ENCODE data around the gene FSD1L. TPM values are rescaled to one million over a fixed set of nuclear protein-coding genes. Genes with fewer than 3 reads are reported as not detected.

FSD1L gene
- total and polyA plus RNA-seq, 2 of the 13 experiments (the other 11 are each of a cell fraction or from before 2014, with no cell fraction given) = 4.1 to 5.1 TPM

GRCh38 chr9:105414947-105415661 is 32.7 kb upstream of the FSD1L start (continued):
- TF ChIP-seq ZKSCAN8 (CRISPR knock-in tag; IDR thresholded peaks at IDR 0.05; ENCODE audit: borderline replicate concordance) (no peak), MXD4 (CRISPR knock-in tag; IDR thresholded peaks at IDR 0.05) (0 out of 2 replicates have a peak, but pooled peaks have one; percentile 22), REPIN1 (CRISPR knock-in tag; IDR thresholded peaks at IDR 0.05; ENCODE audit: borderline replicate concordance, low read depth) (no peak), IRF2 (CRISPR knock-in tag; IDR thresholded peaks at IDR 0.05) (0 out of 2 replicates have a peak, but pooled peaks have one; percentile 28), TBL1XR1 (IDR thresholded peaks at IDR 0.05; ENCODE audit: borderline replicate concordance, low read length, partially characterized antibody) (no peak), IRX3 (CRISPR knock-in tag; IDR thresholded peaks at IDR 0.05; ENCODE audit: borderline replicate concordance, low read depth) (no peak), ZMYM3 (CRISPR knock-in tag; IDR thresholded peaks at IDR 0.05) (0 out of 2 replicates have a peak, but pooled peaks have one; percentile 20)
- TF ChIP-seq, protein P1, sequence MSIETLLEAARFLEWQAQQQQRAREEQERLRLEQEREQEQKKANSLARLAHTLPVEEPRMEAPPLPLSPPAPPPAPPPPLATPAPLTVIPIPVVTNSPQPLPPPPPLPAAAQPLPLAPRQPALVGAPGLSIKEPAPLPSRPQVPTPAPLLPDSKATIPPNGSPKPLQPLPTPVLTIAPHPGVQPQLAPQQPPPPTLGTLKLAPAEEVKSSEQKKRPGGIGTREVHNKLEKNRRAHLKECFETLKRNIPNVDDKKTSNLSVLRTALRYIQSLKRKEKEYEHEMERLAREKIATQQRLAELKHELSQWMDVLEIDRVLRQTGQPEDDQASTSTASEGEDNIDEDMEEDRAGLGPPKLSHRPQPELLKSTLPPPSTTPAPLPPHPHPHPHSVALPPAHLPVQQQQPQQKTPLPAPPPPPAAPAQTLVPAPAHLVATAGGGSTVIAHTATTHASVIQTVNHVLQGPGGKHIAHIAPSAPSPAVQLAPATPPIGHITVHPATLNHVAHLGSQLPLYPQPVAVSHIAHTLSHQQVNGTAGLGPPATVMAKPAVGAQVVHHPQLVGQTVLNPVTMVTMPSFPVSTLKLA (IDR thresholded peaks at IDR 0.05) = peak; percentile 68; the same call in 1 of the 2 replicates

- ATAC-seq (no peak), FAIRE-seq (no peak), DNase-seq (ENCODE audit: low spot score) (no peak)
- no peaks in the 10 kb centered on the region for H4K20me1 ChIP-seq (ENCODE audit: insufficient read depth, low read length)
- 86% methylated on average over 8 of the region's 8 CpGs for WGBS (ENCODE audit: low lambda C conversion rate)
- no peaks in the 10 kb centered on the region for H3K36me3 ChIP-seq (replicated peaks in 1 of 2; ENCODE audit: control insufficient read depth in 1 of 2, insufficient read depth in 2 of 2, low read length in 2 of 2)
- intact Hi-C loops (cut with micrococcal nuclease; ENCODE audit: unreplicated experiment) (loop anchor here (1.0 to 10.0 kb wide), 7 partner anchors 171 to 631 kb away; partner anchors contain the start of gene SLC44A1), in situ Hi-C loops (cut with HindIII; ENCODE audit: extremely low pct_ligation_motif_present, low pct_unique_long_range_greater_than_20kb) (loop anchor here (5.0 to 10.0 kb wide), 3 partner anchors 163 to 551 kb away; no protein-coding TSS in a partner anchor)
- BruUV-seq (replicated peaks) = no TSS peak
- TF ChIP-seq RFXAP (CRISPR knock-in tag; IDR thresholded peaks at IDR 0.05; ENCODE audit: borderline replicate concordance) (0 out of 2 replicates have a peak, but pooled peaks have one; percentile 9), NRL (CRISPR knock-in tag; IDR thresholded peaks at IDR 0.05; ENCODE audit: borderline replicate concordance) (no peak)
- CTCF ChIA-PET (ENCODE audit: low intra/inter-chr PET ratio, low total read pairs) = interaction anchor here (1.0 to 2.2 kb wide), 4 partner anchors 227 to 553 kb away, joined by 3 to 19 read pairs (median 4); no protein-coding TSS in a partner anchor
- H3K9ac ChIP-seq (ENCODE audit: insufficient read depth, low read depth, low read length) = no peak overlapping the region
- H3K27me3 ChIP-seq (ENCODE audit: control insufficient read depth in 1 of 2, insufficient read depth in 2 of 2, low read length in 2 of 2) = no peaks in the 10 kb centered on the region
- H3K4me3 ChIP-seq (replicated peaks in 1 of 3; ENCODE audit: insufficient read depth in 1 of 3, low read depth in 2 of 3, low read length in 3 of 3) = no peak overlapping the region
- no peaks in the 10 kb centered on the region for H3K9me3 ChIP-seq (ENCODE audit: low read length)
- POLR2A ChIA-PET = interaction anchor here (0.7 kb wide), 1 partner anchor 166 kb away, joined by 3 read pairs; no protein-coding TSS in a partner anchor
- peaks cover 80% of the 10 kb centered on the region for H3K4me1 ChIP-seq (ENCODE audit: insufficient read depth, low read length)
- H2AFZ ChIP-seq (ENCODE audit: low read length) = no peak overlapping the region
- H3K27ac ChIP-seq (ENCODE audit: extremely low read length, insufficient read depth, low read length) = no peak overlapping the region
- H3K79me2 ChIP-seq (ENCODE audit: insufficient read depth, low read length) = no peaks in the 10 kb centered on the region
- H3K4me2 ChIP-seq (ENCODE audit: low read depth, low read length) = no peak overlapping the region
These were observed 32.2 kb upstream of the FSD1L start for GRCh38 chr9:105415662-105415980.

Measured in HepG2 (cell line).